Stomach (tissue), 9 donors: ENCODE results near the gene NAT10. TPM values are rescaled to one million over a fixed set of nuclear protein-coding genes. Genes with fewer than 3 reads are reported as not detected.
A peak's percentile ranks its signal among the peaks of the same experiment; 100 is the strongest.

Source experiments
- DNase-seq, 2 donors: peaks; one replicate each; pipeline versions ENCODE4 v3.0.0 to v3.0.0-alpha.2; 2013 to 2019
- H3K27ac ChIP-seq, 5 donors: fragments of 200-600 bp in 4 of 5; sonication (generic) in 4 of 5; one replicate each; pipeline ENCODE4 v1.5.1; 2013 to 2019; ENCODE audit warnings: mild to moderate bottlenecking in 1 of 5, moderate library complexity in 1 of 5
- H3K27me3 ChIP-seq, 3 donors: fragments of 200-600 bp; sonication (generic); one replicate each; pipeline ENCODE4 v1.5.1; 2017 to 2019; ENCODE audit warnings: mixed run types in 1 of 3
- H3K36me3 ChIP-seq, 4 donors: fragments of 200-600 bp; sonication (generic); 1 replicate in 3 of 4; 2 replicates in 1 of 4; pipeline ENCODE4 v1.5.1; 2016 to 2019
- H3K4me1 ChIP-seq, 4 donors: fragments of 200-600 bp; sonication (generic); one replicate each; pipeline ENCODE4 v1.5.1; 2016 to 2019
- H3K4me3 ChIP-seq, 4 donors: fragments of 200-600 bp; sonication (generic) in 3 of 4; one replicate each; pipeline ENCODE4 v1.5.1; 2016 to 2019; ENCODE audit warnings: mild to moderate bottlenecking in 1 of 4
- H3K9me3 ChIP-seq, 4 donors: fragments of 200-600 bp; sonication (generic); one replicate each; pipeline ENCODE4 v1.5.1; 2016 to 2019
- CTCF ChIP-seq, 7 experiments: fragments of 450-650 bp in 4 of 7; fragments of 200-600 bp in 3 of 7; sonication (generic) in 3 of 7; IDR thresholded peaks; one replicate each; pipeline ENCODE4 v1.5.1; 2016 to 2019; ENCODE audit warnings: antibody characterized with exemption in 7 of 7, control low read depth in 2 of 7, mild to moderate bottlenecking in 1 of 7
- EP300 ChIP-seq: sonication (generic); formaldehyde crosslinking; IDR thresholded peaks from one replicate; pipeline ENCODE4 v1.6.1; 2017; ENCODE audit warnings: antibody characterized with exemption
- POLR2A ChIP-seq, 4 donors: fragments of 450-650 bp; IDR thresholded peaks; one replicate each; pipeline ENCODE4 v1.6.1; 2016; ENCODE audit warnings: antibody characterized with exemption in 4 of 4, control low read depth in 2 of 4, mild to moderate bottlenecking in 1 of 4, moderate library complexity in 1 of 4
- POLR2AphosphoS5 ChIP-seq, 3 donors: sonication (generic); formaldehyde crosslinking; IDR thresholded peaks; one replicate each; pipeline ENCODE4 v1.6.1; 2016; ENCODE audit warnings: antibody characterized with exemption in 3 of 3
- WGBS, 5 donors: extraction: QIAGEN DNeasy Blood & Tissue Kit in 3 of 5; methylation state at CpG; one replicate each; pipeline versions ENCODE4 v1.1.5 to v1.1.7; 2013 to 2018; 5-methylcytosine and 5-hydroxymethylcytosine counted together
- intact Hi-C: fragments of 100-400 bp; cut with DNase I; formaldehyde crosslinking; loops from one replicate; pipeline ENCODE4 v1.15.1; 2023; ENCODE audit warnings: low total_unique reads
- polyA plus RNA-seq, 3 donors: library from polyadenylated mRNA; stranded (reverse); fragments of 200-250 nt; gene quantifications; one replicate each; pipeline ENCODE4 v1.2.3, GENCODE V29; 2013
- total RNA-seq, 5 donors: library from RNA; depleted of rRNA; stranded (reverse); fragments of >200 nt; gene quantifications; one replicate each; pipeline versions ENCODE4 v1.1.0 to v1.2.3, GENCODE V29; 2014 to 2016
- donor health status: healthy with polysubstance abuse.
- donor health status: Bipolar disorder and iron deficiency.
- donor health status: healthy.

The NAT10 gene
- total and polyA plus RNA-seq, 8 donors = 13.0 to 245 (median 25.2) TPM

GRCh38 chr11:34184505-34185015, 79.1 kb downstream of the NAT10 start:
- Histone ChIP-seq H3K36me3 (no peaks in the 10 kb centered on the region), H3K9me3 (no peaks in the 10 kb centered on the region), H3K4me1 (peaks cover 0 to 22% (median 1%) of the 10 kb centered on the region in 4 donors), H3K4me3 (no peak overlapping the region), H3K27ac (peak overlapping the region in 2 of 5 donors; percentile 4 to 67), H3K27me3 (no peaks in the 10 kb centered on the region)
- intact Hi-C loops = no loop called here
- TF ChIP-seq POLR2A (IDR thresholded peaks at IDR 0.05) = no peak
- TF ChIP-seq POLR2AphosphoS5 (IDR thresholded peaks at IDR 0.05) = no peak
- TF ChIP-seq EP300 = no peak
- TF ChIP-seq CTCF (IDR thresholded peaks at IDR 0.05) = no peak
- DNase-seq = no peak
- 85 to 90% (median 86%) methylated on average over 12 to 14 of the region's 14 CpGs for WGBS, 5 donors

GRCh38 chr11:34185926-34186841, 80.8 kb downstream of the NAT10 start:
- TF ChIP-seq POLR2A (IDR thresholded peaks at IDR 0.05) (no peak), POLR2AphosphoS5 (IDR thresholded peaks at IDR 0.05) (no peak), EP300 (no peak), CTCF (IDR thresholded peaks at IDR 0.05) (no peak)
- DNase-seq = peak in 1 of 2 donors; percentile 53
- Histone ChIP-seq H3K4me1 (peaks cover 0 to 22% (median 1%) of the 10 kb centered on the region in 4 donors), H3K27ac (no peak overlapping the region), H3K27me3 (no peaks in the 10 kb centered on the region), H3K4me3 (no peak overlapping the region), H3K36me3 (no peaks in the 10 kb centered on the region), H3K9me3 (no peaks in the 10 kb centered on the region)
- 71 to 80% (median 77%) methylated on average over 20 to 22 of the region's 22 CpGs for WGBS, 5 donors
- intact Hi-C loops = no loop called here

- no peak for DNase-seq
- Histone ChIP-seq H3K4me3 (no peak overlapping the region), H3K9me3 (no peaks in the 10 kb centered on the region), H3K27ac (no peak overlapping the region), H3K27me3 (no peaks in the 10 kb centered on the region), H3K4me1 (peaks cover under 1 to 33% (median 11%) of the 10 kb centered on the region in 4 donors), H3K36me3 (no peaks in the 10 kb centered on the region)
- 73 to 79% (median 75%) methylated on average over 5 of the region's 5 CpGs for WGBS, 5 donors
- intact Hi-C loops = no loop called here
- TF ChIP-seq POLR2A (IDR thresholded peaks at IDR 0.05) (no peak), EP300 (no peak), CTCF (IDR thresholded peaks at IDR 0.05) (no peak), POLR2AphosphoS5 (IDR thresholded peaks at IDR 0.05) (no peak)
Observed at GRCh38 chr11:34188181-34188580, 82.8 kb downstream of the NAT10 start.

GRCh38 chr11:34189191-34189590, 83.8 kb downstream of the NAT10 start:
- Histone ChIP-seq H3K27ac (no peak overlapping the region), H3K4me1 (peaks cover 4 to 29% (median 16%) of the 10 kb centered on the region in 4 donors), H3K36me3 (no peaks in the 10 kb centered on the region), H3K27me3 (no peaks in the 10 kb centered on the region), H3K4me3 (no peak overlapping the region), H3K9me3 (no peaks in the 10 kb centered on the region)
- TF ChIP-seq CTCF (IDR thresholded peaks at IDR 0.05) (no peak), POLR2AphosphoS5 (IDR thresholded peaks at IDR 0.05) (no peak), POLR2A (IDR thresholded peaks at IDR 0.05) (no peak), EP300 (no peak)
- intact Hi-C loops = no loop called here
- WGBS, 5 donors = 73 to 83% (median 75%) methylated on average over 9 of the region's 9 CpGs
- DNase-seq = no peak
